Body of pancreas (tissue), 4 donors: ENCODE data around the gene ZNF791.

ENCODE experiments used
- POLR2A ChIP-seq, 3 donors: fragments of 450-650 bp; IDR thresholded peaks; one replicate each; pipeline ENCODE4 v1.6.1; 2016; ENCODE audit warnings: antibody characterized with exemption in 3 of 3, mild to moderate bottlenecking in 2 of 3
- TF ChIP-seq, protein P1 (sequence below), 7 experiments: fragments of 450-650 bp in 4 of 7; fragments of 200-600 bp in 3 of 7; sonication (generic) in 3 of 7; IDR thresholded peaks; one replicate each; pipeline ENCODE4 v1.5.1; 2016 to 2019; ENCODE audit warnings: antibody characterized with exemption in 7 of 7

DNA sequence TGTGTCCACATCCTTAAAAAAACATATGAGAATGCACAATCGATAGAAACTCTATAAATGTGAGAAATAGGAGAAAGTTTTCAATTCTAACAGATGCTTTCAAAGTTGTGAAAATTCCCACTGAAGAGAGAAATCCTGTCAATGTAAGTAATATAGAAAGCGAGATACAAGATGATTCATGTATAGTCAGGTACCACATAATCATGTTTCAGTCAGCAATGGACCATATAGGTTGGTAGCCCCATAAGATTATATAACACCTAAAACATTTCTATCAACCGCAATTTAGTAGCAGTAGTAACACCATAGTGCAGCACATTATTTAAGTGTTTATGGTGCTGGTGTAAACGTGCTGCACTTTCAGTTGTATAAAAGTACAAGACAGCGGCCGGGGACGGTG is 18.5 kb downstream of the ZNF791 start:
- TF ChIP-seq, protein P1, sequence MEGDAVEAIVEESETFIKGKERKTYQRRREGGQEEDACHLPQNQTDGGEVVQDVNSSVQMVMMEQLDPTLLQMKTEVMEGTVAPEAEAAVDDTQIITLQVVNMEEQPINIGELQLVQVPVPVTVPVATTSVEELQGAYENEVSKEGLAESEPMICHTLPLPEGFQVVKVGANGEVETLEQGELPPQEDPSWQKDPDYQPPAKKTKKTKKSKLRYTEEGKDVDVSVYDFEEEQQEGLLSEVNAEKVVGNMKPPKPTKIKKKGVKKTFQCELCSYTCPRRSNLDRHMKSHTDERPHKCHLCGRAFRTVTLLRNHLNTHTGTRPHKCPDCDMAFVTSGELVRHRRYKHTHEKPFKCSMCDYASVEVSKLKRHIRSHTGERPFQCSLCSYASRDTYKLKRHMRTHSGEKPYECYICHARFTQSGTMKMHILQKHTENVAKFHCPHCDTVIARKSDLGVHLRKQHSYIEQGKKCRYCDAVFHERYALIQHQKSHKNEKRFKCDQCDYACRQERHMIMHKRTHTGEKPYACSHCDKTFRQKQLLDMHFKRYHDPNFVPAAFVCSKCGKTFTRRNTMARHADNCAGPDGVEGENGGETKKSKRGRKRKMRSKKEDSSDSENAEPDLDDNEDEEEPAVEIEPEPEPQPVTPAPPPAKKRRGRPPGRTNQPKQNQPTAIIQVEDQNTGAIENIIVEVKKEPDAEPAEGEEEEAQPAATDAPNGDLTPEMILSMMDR (IDR thresholded peaks at IDR 0.05), result no peak
- TF ChIP-seq POLR2A (IDR thresholded peaks at IDR 0.05), result no peak
